DOHH2 (cell line): ENCODE data around the gene CASTOR2.

Experiments used
- EZH2phosphoT487 ChIP-seq: fragments of 200-600 bp; sonication (generic); IDR thresholded peaks from 2 replicates; pipeline ENCODE4 v1.6.1; 2017; ENCODE audit warnings: borderline replicate concordance, mild to moderate bottlenecking, antibody characterized with exemption, low read length, moderate library complexity, mixed read lengths
- TF ChIP-seq, protein P1 (sequence below): fragments of 200-600 bp; sonication (generic); IDR thresholded peaks from one replicate; pipeline ENCODE4 v1.5.1; 2014; ENCODE audit warnings: antibody characterized with exemption, mild to moderate bottlenecking, low read depth, low read length; ENCODE audit not compliant: poor library complexity, severe bottlenecking

DNA sequence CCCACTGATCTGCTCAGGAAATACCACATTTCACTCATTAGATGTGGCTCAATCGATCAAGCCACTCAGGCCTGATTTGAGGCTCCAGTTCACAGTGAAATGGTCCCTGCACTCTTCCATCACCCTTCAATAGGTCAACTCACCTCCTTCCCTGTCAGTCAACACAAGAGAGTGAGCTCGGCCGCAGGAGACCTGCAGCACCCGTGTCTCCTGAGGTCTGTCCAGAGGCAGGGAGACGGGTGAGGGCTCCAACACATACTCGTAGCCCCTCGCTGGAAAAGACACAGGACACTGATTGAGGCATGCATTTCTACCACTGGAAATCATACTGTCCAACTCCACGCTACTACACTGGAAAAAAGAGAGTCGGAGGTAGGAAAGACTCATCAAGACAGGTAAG is 102.0 kb downstream of the CASTOR2 start:
- TF ChIP-seq, protein P1, sequence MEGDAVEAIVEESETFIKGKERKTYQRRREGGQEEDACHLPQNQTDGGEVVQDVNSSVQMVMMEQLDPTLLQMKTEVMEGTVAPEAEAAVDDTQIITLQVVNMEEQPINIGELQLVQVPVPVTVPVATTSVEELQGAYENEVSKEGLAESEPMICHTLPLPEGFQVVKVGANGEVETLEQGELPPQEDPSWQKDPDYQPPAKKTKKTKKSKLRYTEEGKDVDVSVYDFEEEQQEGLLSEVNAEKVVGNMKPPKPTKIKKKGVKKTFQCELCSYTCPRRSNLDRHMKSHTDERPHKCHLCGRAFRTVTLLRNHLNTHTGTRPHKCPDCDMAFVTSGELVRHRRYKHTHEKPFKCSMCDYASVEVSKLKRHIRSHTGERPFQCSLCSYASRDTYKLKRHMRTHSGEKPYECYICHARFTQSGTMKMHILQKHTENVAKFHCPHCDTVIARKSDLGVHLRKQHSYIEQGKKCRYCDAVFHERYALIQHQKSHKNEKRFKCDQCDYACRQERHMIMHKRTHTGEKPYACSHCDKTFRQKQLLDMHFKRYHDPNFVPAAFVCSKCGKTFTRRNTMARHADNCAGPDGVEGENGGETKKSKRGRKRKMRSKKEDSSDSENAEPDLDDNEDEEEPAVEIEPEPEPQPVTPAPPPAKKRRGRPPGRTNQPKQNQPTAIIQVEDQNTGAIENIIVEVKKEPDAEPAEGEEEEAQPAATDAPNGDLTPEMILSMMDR: no peak
- TF ChIP-seq EZH2phosphoT487: no peak
